ENCODE measurements around the gene SOX3. TPM values are rescaled to one million over a fixed set of nuclear protein-coding genes. Genes with fewer than 3 reads are reported as not detected.

SOX3 gene
- total RNA-seq, 1 donor from 2014 or later, result not detected

- no peak for DNase-seq (ENCODE audit: extremely low spot score in 2 of 2)
- Histone ChIP-seq H3K27me3 (peaks cover 2% of the 10 kb centered on the region), H3K36me3 (no peaks in the 10 kb centered on the region), H3K4me1 (no peaks in the 10 kb centered on the region), H3K9me3 (no peaks in the 10 kb centered on the region), H3K27ac (no peak overlapping the region), H3K4me3 (no peak overlapping the region)
- no peak for TF ChIP-seq POLR2AphosphoS5 (IDR thresholded peaks at IDR 0.05; ENCODE audit: insufficient read depth in 1 of 2, low read depth in 1 of 2)
- TF ChIP-seq CTCF (IDR thresholded peaks at IDR 0.05), result no peak
- TF ChIP-seq POLR2A (IDR thresholded peaks at IDR 0.05), result no peak
- intact Hi-C loops (cut with DNase I), result no loop called here
Measured at GRCh38 chrX:140508958-140509357, 4.1 kb upstream of the SOX3 start.

- H3K4me3 ChIP-seq, result no peak overlapping the region
- H3K27ac ChIP-seq, result no peak overlapping the region
- H3K4me1 ChIP-seq, result no peaks in the 10 kb centered on the region
- intact Hi-C loops (cut with DNase I), result no loop called here
- H3K9me3 ChIP-seq, result no peaks in the 10 kb centered on the region
- peaks cover 2% of the 10 kb centered on the region for H3K27me3 ChIP-seq
- TF ChIP-seq CTCF (IDR thresholded peaks at IDR 0.05) (no peak), POLR2AphosphoS5 (IDR thresholded peaks at IDR 0.05; ENCODE audit: insufficient read depth in 1 of 2, low read depth in 1 of 2) (no peak), POLR2A (IDR thresholded peaks at IDR 0.05) (no peak)
- DNase-seq (ENCODE audit: extremely low spot score in 2 of 2), result no peak
- H3K36me3 ChIP-seq, result no peaks in the 10 kb centered on the region
Measured at GRCh38 chrX:140507982-140508305, 3.1 kb upstream of the SOX3 start.

- intact Hi-C loops (cut with DNase I), result no loop called here
- TF ChIP-seq POLR2A (IDR thresholded peaks at IDR 0.05), result no peak
- TF ChIP-seq CTCF (IDR thresholded peaks at IDR 0.05), result no peak
- TF ChIP-seq POLR2AphosphoS5 (IDR thresholded peaks at IDR 0.05; ENCODE audit: insufficient read depth in 1 of 2, low read depth in 1 of 2), result no peak
- DNase-seq (ENCODE audit: extremely low spot score in 2 of 2), result no peak
- no peak overlapping the region for H3K4me3 ChIP-seq
- peaks cover 2% of the 10 kb centered on the region for H3K27me3 ChIP-seq
- no peaks in the 10 kb centered on the region for H3K36me3 ChIP-seq
- H3K9me3 ChIP-seq, result no peaks in the 10 kb centered on the region
- H3K4me1 ChIP-seq, result no peaks in the 10 kb centered on the region
- H3K27ac ChIP-seq, result no peak overlapping the region
Measured at GRCh38 chrX:140507223-140507981, 2.5 kb upstream of the SOX3 start.

GRCh38 chrX:140505421-140506337 is 810 bp upstream of the SOX3 start:
- Histone ChIP-seq H3K4me3 (no peak overlapping the region), H3K36me3 (no peaks in the 10 kb centered on the region), H3K9me3 (no peaks in the 10 kb centered on the region), H3K4me1 (no peaks in the 10 kb centered on the region), H3K27me3 (no peaks in the 10 kb centered on the region), H3K27ac (no peak overlapping the region)
- intact Hi-C loops (cut with DNase I), result no loop called here
- TF ChIP-seq POLR2A (IDR thresholded peaks at IDR 0.05) (no peak), POLR2AphosphoS5 (IDR thresholded peaks at IDR 0.05; ENCODE audit: insufficient read depth in 1 of 2, low read depth in 1 of 2) (no peak), CTCF (IDR thresholded peaks at IDR 0.05) (no peak)
- no peak for DNase-seq (ENCODE audit: extremely low spot score in 2 of 2)

Measured in vagina (tissue), 2 donors.